Eye (tissue), 1 donor: ENCODE measurements around the gene TBX18.

Experiments used
- DNase-seq: peaks from one replicate; pipeline ENCODE4 v3.0.0-alpha.2; 2015

The TBX18 gene

DNA sequence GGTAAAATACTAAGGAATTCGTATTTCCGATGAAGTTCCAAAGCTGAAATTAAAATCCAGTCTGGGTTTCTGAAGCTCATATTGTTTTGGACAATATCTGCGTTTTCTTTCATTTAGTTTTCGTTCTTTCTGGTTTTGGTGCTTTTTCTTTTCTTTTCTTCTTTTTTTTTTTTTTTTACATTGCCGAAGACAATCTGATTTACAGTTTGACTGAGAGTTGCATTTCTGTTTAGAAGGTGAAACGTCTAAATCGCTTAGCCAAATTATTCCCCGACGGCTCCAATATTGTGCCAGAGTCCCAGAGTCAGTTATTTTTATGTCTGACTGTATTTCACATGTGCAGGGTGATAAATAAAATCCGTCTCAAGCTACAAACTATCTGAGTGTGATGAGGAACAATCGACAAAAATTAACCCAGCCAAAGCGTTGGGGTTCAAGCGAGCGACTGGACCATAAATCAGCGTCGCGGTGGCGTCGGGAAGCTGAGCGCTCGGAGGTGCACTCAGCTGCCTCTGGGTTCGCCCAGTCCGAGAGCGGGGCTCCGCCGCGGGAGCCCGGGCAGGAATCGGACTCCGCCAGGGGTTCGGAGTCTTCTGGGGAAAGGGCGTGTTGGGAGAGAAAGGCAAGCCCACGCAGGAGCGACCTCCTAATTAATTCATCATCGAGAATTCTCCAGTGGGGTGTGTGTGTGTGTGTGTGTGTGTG is 8.2 kb upstream of the TBX18 start:
- peak; percentile 80 for DNase-seq

DNA sequence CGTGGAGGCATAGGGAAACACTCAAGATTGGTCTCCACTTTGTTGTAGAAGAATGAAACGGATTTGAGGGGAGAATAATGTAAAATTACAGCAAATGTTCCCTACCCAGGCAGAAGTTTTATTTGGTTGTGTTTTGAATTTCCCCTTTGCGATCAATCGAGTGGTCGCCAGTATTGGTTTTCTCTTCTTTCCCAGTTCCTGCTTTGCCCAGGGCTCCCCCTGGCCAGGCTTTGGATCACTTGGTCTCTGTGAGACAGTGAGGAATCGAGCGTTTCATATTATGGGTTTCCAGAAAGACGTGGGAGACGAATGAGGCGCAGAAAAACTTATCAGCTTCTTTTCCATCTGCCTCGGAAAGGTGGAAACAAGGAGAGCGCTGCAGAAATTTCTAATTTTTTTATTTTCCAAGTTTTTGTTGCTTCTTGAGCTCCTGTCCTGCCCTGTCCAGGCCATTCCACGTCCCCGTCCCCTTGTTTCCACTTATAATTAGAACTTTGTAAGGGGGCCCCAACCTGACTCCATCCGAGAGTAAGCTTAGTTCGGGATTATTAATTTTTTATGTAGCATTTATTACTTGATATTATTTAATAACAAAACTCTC is 7.5 kb upstream of the TBX18 start:
- DNase-seq: peak; percentile 70

DNA sequence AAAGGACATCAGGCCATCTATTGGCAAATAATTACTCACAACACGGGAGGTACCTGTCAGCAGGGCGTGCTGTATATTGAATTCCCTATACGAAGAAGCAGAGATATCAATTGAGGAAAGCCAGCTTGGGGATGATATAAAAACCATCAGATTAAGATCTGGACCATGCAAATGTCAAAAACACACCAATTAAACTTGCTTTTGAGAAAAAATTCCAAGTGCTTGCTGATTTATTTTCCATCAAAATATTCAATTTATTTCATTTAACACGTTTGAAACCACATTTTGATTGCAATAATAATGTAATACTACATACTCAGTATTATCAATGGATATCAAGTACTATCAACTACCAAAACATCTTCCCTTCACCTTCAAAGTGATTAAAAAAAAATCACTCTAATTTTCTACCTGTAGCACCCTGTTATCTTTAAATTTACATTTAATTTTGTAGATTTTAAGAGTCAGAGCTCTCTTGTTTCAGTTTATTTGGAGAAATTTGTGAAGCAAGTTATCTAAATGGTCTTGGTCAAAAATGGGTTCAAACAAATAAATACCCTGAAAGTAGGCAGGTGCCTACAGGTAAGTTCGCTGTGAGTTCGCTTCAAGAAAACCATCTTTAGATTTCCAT is 6.8 kb upstream of the TBX18 start:
- DNase-seq: peak; percentile 51

DNA sequence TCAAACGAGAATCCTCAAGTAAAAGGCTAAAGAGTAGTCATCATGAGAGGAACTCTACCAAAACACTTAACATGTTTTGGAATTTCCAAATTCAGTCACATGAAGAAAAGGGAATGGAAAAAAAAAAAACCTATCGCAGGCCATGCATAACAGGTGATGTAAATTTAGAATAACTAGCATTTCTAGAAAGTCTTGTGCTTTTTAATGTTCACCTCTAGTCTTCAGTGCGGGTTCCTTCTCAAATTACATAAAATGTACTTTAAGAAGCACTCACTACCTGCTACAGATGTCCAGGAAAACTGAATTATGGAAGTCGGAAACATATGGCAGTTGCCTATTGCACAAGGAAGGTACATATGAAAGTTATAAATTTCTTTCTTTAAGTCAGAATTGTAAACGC is 6.1 kb upstream of the TBX18 start:
- peak; percentile 60 for DNase-seq

DNA sequence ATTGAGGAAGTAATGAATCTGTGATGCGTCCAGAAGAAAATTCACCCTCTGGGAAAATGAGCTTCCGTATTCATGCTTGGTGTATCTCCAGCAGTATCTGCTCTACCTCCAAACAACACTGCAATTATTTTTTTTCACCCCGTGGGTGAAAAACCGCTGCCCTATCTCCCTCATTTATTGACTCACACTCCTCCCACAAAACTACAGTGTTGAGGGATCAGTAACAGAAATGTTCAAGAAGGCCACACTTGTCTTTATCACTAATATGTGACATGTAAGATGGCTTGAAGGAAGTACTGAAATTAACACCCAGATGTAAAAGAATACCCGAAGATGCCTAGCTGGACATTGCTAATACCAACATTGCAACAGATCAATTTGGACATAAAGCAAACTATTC is 4.9 kb upstream of the TBX18 start:
- DNase-seq: peak; percentile 63

DNA sequence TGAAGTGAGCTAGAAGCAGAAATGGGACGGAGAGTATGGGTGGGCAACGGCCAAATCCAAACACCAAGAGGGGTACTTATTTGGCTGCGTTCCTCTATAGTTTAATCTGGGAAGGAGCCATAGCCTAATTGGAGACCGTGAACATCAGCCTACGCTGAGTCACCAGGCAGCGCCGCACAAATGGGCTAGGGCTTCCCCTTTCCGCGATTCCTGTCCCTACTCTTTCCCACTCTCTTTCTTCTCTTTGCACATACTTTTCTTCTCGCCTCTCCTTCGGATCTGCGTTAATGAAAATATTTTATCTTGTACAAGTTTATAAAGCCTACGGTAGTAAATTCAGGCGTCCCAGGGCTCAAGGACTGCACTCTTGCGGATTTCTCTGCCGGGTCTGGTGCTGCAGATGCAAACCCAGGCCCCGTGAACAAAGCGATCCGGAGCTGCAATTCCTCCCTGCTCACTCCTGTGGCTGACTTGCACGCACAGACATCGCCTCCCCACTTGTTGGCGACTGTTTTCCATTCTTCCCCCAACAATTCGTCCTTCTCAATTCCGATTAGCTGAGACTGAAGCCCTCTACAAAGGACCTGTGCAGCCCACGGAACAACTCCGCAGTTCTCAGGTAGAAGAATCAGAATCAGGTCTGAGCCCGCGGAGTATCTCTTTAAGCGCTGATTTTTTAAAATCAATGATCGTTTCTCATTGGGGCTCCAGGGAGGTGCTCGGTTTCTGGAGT is 4.2 kb upstream of the TBX18 start:
- DNase-seq: peak; percentile 82

DNA sequence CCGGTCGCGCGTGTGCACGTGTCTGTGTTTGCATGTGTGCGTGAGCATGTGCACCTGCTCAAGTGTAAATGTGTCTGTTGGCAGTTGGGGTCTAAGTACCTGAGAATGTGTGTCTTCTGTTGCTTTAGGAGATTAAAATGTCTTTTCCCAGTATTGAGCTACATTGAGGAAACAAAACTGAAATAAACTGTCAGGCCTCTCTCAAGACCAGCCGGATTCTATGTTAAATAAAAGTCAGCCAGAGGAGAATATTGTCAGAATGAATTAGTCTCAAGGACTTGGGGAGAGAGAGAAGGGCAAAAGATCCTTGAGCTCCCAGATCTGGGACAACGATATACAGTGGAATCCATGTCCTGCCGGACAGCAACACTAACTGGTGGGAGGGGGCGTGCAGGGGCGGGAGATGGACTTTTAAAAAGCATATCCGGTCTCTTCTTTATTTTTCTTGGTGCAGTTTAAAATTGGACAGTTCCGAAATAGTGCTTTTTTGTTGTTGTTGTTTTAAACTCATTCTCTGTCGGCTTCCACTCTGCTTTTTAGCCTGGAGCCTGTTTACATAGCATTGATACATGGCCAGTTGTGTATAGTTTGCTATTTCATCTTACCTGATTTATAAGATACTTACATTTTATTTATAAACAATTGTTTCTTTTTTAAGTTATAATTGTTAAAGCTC is 3.3 kb upstream of the TBX18 start:
- peak; percentile 81 for DNase-seq

DNA sequence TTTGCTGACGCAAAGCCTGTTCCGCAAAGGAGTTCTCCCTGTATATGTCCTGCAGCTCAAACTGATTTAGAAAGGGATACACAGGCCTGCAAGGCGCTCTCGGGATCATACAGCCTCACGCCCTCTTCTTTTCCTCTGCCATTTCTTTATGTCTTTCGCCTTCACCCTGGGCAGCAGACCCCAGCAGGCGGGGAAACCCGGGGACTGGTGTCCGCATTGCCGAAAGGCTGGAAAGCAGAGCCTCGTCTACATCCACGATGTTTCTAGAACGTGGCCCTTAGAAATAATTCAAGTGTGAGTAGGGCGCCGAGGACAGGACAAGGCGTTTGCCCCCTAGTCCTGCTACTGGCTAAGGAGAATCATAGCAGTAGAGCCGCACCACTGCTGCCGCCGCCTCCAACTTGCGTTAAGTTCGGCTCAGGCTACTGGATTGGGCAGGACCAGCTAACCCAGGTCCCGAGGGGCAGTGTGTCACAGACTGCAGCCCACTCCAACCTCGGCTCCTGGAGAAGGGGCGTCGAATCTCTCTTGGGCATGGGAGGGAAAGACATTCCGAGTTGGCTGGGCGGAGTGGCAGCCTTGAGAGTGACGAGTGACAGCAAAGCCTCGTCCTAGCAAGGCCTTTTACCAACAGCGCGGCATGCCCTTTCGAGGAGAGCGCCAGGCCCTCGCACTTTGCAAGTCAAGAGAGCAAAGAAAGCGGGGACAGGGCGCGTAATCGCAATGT is 2.6 kb upstream of the TBX18 start:
- peak; percentile 62 for DNase-seq

DNA sequence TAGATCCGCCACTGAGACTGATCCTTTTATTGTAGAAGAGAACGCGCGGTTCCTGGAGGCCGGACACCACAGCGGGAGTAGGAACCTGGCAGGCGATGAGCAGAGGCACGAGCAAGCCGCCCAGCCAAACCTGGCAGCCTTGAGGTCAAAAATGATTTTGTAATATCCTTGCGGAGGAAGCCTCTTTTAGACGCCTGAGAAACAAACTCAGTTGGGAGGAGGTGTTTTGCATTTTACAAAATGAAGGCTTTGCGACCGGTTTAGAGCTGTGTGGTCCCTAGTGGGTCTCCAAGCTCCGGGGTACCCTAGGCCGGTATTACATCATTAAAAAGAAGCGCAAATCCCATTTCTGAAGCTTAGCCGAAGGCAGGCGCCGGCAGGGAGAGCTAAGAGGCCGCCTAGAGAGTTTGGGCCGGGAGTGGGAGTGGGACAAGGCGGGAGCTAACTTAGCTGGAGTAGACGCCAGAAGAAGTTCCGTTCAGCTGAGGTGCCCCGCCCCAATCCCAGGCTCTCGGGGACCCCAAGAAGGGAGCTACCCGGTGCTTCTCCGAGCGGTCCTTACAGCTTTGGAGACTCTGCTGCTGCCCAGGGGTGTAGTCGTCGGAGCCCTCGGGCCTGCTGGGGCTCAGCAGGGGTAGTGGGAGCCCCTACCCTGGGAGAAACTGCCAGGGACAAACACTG is 1.9 kb upstream of the TBX18 start:
- DNase-seq: peak; percentile 69

DNA sequence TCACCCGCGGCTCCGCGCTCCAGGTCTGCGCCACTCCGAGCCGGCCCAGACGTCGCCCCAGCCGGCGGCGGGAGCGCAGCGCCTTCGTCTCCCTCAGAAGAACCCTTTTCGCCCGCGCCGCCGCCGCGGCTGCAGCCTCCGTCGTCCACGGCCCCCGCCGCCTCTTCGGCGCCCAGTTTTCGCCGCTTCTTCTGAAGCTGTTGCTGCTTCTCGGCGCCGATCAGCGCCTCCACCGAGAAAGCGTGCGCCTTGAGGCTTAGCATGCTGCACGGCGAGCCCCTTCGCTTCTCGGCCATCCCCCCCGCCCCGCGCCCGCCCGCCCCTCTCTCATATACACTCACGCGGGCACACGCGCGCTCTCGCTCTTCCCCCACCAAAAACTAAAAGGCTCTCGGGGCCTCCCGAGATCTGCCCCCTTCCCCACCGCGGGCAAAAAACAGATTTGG is 489 bp downstream of the TBX18 start:
- DNase-seq: no peak

DNA sequence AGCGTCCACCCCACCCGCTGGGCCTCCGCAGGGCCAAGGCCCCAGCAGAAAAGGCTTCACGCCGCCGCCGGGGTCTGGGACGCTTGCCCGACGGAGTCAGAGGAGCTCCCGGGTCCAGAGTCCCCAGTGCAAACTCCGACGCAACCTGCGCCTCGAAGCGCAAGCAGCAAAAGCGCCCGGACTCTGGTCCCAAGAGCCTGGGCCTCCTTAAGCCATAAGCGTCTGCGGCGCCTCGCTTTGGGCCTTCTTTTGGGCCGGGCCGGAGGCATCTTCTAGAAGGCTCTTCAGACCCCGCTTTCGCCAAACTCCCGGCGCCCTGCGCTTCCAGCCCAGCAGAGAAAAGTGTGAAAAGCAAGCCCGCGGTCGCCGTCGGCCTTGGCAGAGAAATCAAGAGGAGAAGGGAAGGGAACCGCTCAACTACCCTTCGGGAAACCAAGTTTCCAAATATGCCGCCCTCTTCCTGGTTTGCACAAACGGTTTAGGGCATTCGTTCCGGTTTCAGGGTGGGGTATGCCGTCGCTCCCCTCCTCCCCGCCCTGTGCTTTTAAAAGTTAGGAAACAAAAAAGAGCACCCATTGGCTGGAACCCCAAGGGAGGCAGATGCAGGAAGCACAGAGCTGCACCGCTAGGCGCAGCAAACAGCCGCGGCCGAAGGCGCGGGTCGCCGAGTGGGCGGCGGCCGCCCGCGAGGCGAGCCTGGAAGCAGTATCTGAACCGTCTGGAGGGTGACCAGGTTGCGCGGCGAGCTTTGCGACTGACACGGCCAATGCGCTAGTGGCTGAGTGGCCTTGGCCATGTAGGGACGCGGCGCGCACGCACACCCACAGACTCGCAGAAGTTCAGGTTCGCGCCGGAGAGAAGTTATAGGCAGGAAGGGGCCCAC is 1.2 kb downstream of the TBX18 start:
- DNase-seq: peak; percentile 75

DNA sequence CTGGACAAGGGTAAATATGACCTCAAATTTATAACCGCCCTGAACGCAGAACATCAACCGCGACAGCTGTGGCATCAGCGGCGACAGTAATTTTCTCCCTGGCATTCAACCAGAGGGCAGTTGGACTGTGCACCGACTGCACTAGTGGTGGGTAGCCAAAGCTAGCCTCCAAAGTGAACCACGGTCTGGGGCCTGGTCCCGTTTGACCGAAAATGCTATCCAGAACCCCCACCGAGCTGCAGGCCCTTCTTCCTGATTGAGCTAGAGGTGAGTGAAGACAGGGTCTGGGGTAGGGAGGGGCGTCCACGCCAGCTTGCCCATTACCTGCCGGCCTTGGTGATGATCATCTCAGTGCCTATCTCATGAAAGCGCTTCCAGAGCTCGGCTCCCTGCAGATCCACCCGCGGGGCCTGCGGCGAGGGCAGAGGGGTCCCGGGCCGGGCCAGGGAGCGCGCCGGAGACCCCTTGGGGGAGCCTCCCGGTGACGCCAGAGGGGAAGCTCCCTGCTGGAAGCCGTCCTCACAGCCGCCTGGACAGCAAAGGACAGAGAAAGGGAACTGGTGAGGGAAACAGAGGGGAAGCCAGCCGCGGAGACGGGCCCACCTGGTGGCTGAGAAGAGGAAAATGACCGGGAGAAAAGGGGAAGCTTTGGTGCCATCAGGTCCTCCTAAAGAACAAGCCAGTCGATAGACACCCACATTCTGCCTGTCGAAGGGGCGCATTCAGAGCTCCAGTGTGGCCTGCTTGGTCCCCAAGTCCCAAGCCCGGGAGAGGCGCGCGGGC is 2.0 kb downstream of the TBX18 start:
- peak; percentile 74 for DNase-seq

DNA sequence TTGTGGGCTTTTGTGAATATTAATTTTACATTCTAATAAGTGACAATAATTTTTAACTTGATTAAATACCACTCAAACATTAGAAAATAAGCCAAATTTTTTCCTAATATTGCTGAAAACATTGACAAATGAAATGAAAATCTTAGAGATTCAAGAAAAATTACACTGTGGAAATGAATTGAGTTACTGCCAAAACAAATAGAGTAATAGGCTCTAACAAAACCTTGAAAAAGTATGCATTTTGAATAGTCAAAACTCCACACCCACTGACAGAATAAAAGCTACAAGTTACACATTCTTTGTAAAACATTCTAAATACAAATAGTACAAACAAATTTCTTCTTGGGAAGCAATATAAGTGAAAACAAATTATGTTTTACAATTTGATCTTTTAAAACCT is 5.9 kb downstream of the TBX18 start:
- no peak for DNase-seq

DNA sequence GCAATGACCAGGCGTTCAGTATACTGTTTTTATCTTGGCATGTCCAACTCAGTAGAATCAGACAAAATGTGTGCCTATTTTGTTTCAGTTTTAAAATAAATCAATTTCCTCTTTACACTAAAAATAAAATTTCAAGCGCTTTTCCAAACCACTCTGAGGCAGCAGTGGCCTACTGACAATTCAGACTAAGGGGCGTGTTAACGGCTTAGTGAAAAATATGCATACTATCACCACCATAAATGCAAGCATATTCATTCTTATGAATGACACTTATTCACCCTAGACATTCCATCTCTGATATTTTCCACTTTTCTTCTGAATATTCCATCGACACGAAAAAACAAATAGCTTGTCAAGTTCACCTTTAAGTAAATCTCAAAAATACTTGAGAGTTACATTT is 7.5 kb downstream of the TBX18 start:
- no peak for DNase-seq

DNA sequence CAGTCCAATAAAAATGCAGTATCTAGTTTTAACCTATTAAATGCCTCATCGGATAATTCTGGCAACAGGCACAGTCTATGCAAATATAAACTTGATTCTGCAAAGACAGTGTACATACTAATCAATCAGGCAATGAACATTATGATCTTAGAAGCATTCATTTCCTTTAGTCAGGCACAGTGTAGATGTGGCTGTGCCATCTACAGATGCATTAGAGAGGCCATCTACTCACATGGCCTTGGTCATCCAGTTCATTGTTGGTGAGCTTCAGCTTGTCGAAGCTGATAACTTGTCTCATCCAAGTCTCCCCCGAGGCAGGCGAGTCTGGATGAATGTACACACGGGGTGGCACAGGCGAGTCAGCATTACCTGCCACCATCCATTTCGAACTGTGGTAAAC is 7.9 kb downstream of the TBX18 start:
- DNase-seq: no peak

DNA sequence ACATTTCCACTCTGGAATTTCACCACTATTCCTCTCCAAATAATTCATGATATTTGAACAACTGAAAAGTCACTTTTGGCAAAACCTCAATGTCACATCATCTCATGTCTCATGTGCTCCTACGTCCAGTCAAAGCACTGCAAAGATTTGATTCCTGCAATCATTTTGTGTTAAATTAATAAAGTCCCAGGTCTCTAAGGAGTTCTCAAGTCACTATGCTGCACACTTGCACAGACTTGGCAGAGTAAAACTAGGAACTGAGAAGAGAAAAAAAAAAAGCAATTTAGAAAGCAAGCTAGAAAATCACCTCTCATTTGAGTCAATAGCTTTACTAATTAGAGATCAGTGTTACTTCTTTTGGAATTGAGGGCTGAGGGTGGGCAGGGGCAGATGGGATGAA is 11.2 kb downstream of the TBX18 start:
- DNase-seq: no peak

DNA sequence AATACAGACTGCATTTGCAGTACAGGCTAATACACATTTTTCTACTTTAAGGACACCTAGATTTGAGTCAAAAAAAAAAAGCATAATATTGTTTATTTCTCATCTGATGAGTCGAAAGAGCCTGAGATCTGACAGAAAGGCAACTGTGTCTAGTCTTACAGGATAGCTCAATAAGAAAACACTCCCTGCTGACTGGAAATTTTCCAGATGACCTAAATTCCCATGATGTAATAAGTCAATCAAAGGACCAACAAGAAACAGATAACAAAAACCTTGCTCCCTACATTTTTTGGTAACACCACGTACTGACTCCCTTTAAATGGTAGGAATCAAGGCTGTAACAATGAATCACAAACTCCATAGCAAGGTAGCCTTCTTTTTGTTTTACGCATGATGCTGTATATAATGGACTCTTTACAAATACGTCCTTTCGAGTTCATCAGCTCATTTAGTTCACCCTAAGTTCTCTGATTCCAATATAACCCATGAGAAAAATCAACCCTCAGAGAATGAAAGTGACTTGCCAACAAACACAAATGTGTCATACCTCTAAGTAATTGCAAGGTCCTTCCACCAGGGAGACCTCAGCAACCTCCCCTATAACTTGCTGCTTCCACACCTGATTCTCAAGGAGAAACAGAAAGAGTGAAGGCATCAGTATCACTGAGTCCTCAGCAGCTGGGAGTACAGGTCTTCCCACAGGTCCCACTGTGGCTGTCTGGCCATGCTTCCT is 12.1 kb downstream of the TBX18 start:
- peak; percentile 42 for DNase-seq

DNA sequence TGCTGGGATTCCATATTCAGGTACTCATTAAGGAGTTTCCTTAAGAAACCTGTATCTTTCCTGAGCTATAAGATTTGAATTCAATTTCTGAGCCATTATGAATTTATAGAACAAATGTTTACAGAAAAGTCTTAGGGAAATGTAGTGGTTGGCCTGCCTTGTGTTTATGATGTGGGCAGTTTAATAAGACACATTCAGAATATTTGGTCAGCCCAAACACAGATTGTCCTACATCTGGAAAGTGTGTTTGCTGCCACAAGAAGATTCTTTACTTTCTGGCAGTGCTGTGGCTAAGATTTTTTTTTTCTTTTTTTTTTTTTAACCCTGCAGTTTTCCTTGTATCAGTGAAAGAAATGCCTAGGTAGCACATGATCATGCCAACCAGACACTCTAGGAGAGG is 15.2 kb downstream of the TBX18 start:
- DNase-seq: no peak

DNA sequence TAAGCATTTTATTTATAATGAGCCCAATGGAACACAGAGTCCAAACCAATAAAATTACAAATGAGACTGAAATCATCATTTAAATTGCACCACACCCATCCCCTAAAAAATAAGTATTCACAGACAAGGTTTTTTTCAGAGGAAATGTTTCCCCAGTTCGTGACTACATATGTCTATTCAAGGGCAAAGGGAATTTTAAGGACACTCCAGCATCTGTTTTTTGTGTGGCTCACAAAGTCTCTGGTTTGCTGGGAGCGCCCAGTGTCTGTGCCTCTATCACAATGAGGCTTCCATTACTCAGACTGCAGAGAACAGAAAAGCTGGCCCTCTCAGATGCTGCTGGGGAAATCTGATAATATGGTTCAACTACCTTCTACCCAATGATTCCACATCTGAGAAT is 16.0 kb downstream of the TBX18 start:
- DNase-seq: no peak
